GM12865 (cell line): Measurements from ENCODE around the gene TMEM91.

ENCODE experiments used
- DNase-seq: peaks from one replicate; pipeline ENCODE4 v3.0.0; 2010; ENCODE audit warnings: low read depth
- H3K4me3 ChIP-seq: 2 replicates; pipeline ENCODE4 v1.5.1; 2011; ENCODE audit warnings: mild to moderate bottlenecking, low read depth, low read length, control low read depth
- TF ChIP-seq, protein P1 (sequence below): IDR thresholded peaks from 2 replicates; pipeline ENCODE4 v1.5.1; 2011; ENCODE audit warnings: low read length, control low read depth, low read depth, inconsistent platforms; ENCODE audit not compliant: insufficient read depth; ENCODE audit errors: missing control alignments

Gene TMEM91

GRCh38 chr19:41415154-41415571 is 38.8 kb downstream of the TMEM91 start:
- TF ChIP-seq, protein P1, sequence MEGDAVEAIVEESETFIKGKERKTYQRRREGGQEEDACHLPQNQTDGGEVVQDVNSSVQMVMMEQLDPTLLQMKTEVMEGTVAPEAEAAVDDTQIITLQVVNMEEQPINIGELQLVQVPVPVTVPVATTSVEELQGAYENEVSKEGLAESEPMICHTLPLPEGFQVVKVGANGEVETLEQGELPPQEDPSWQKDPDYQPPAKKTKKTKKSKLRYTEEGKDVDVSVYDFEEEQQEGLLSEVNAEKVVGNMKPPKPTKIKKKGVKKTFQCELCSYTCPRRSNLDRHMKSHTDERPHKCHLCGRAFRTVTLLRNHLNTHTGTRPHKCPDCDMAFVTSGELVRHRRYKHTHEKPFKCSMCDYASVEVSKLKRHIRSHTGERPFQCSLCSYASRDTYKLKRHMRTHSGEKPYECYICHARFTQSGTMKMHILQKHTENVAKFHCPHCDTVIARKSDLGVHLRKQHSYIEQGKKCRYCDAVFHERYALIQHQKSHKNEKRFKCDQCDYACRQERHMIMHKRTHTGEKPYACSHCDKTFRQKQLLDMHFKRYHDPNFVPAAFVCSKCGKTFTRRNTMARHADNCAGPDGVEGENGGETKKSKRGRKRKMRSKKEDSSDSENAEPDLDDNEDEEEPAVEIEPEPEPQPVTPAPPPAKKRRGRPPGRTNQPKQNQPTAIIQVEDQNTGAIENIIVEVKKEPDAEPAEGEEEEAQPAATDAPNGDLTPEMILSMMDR = no peak
- no peak overlapping the region for H3K4me3 ChIP-seq

DNA sequence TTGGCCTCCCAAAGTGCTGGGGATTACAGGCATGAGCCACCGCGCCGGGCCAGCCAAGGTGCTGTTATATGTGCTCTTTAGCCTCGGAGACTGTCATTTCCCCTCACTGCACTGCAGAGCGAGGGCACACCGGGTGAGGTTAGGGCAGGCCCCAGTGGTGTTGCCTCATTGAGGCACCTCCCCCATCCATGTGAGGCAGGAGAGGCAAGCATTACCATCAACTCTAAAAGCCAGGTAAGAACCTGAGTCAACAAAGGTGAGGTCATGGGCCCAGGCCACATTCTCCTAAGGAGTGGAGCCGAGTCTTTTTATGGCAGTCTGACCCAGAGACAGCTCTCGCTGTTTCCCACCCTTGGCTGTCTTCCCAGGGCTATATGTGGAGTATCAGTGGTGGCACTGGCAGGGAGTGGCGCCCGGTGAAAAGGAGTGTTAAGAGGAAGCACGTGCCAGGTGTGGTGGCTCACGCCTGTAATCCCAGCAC is 39.9 kb downstream of the TMEM91 start:
- no peak overlapping the region for H3K4me3 ChIP-seq
- DNase-seq = no peak
- TF ChIP-seq, protein P1 = no peak

More at GRCh38 chr19:41415154-41415571, 38.8 kb downstream of the TMEM91 start:
- DNase-seq = no peak

DNA sequence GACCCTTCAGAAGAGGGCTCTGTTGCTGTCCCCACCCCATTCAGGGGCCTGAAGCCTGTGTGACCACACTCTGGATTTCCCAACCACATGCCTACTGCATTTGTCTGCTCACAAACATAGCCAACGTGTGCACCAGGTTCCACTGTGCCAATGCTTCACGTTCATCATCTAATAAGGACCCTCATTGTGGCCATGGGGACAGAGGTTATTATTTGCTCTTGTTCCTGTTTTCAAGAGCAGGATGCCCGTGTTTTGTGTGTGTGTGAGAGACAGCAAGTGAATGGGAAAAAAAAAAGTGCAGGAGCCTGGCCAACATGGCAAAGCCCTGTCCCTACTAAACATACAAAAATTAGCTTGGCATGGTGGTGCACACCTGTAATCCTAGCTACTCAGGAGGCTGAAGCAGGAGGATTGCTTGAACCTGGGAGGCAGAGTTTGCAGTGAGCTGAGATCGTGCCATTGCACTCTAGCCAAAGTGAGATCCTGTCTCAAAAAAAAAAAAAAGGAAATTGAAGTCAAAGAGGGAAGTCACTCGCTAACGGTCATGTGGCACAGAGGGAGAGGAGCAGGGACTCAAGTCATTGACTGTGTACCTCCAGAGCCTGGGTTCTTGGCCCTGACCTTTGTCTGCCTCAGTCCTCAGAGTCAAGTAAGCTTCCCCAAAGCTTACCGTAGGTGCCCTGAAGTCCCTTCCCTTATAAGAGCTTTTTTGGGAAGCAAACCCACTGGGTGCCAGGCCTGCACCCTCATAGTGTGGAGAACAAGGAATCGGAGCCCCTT is 44.0 kb downstream of the TMEM91 start:
- DNase-seq = no peak
- TF ChIP-seq, protein P1 = no peak

GRCh38 chr19:41421314-41421713 is 45.0 kb downstream of the TMEM91 start:
- no peak for DNase-seq
- TF ChIP-seq, protein P1 = no peak
- no peak overlapping the region for H3K4me3 ChIP-seq

More for the DNA sequence above, 44.0 kb downstream of the TMEM91 start:
- H3K4me3 ChIP-seq = no peak overlapping the region

DNA sequence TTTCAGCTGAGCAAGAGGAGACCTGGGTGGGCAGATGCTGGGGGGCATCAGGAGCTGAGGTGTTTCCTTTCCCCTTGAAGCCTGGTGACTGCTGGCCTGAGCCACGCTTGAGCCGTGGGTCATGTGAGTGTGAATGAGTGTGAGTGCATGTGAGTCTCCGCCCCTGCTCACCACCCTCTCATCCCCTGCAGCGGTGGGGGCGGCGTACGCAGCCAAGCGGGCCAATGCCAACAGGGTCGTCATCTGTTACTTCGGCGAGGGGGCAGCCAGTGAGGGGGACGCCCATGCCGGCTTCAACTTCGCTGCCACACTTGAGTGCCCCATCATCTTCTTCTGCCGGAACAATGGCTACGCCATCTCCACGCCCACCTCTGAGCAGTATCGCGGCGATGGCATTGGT is 45.6 kb downstream of the TMEM91 start:
- TF ChIP-seq, protein P1 = no peak
- no peak overlapping the region for H3K4me3 ChIP-seq
- no peak for DNase-seq

DNA sequence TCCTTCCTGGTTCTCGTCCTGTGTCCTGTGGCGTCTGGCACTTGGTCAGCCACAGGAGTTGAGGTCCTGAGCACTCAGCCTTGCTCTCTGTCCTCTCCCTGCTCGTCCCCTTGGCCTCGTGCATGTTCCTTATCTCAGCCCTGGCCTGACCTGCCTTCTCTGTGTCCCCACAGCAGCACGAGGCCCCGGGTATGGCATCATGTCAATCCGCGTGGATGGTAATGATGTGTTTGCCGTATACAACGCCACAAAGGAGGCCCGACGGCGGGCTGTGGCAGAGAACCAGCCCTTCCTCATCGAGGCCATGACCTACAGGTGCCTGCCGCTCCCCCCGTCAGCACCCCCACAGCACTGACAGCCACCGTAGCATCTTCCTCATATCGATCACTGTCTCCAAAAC is 46.1 kb downstream of the TMEM91 start:
- TF ChIP-seq, protein P1 = no peak
- no peak overlapping the region for H3K4me3 ChIP-seq
- DNase-seq = no peak
